HG03354 (cell line): ENCODE data around the gene KDM5A.

Experiments
- ATAC-seq: cut with Tn5 transposase; IDR thresholded peaks from one replicate; pipeline ENCODE4 v1.9.1; 2021; ENCODE audit warnings: mild to moderate bottlenecking; ENCODE audit not compliant: unreplicated experiment, poor library complexity, severe bottlenecking

Gene KDM5A

DNA sequence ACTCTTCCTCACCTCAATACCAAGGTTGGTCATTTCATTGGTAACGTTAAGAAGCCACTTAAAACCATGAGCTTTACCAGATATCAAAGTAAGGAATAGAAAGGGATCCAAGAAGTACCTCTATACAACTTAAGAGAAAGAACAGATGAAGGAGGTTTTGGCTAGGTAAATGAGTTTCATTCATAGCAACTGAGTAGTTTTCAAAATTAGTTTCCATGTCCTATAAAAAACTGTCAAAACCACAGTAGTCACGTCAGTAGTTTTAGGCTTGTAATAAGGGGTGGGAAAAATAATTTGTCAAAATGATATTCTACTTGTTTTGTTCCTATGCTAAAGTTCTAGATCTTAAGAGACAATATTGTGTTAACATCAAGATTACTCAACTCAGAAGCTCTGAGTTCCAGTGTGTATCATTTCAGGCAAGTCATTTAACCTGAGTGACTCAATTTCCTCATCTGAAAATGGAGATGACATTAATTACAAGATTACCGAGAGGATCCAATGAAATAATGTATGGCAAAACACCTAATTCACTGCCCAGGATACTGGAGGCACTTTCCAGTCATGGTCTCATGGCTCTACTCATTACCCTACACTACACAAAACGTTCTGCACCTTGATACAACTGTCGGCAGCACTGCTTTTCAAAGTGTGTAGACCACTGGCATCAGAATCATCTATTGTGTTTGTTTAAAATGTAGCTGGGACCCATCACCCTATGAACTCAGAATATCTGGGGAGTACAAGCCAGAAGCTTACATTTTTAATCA lies 102.4 kb downstream of the KDM5A start:
- ATAC-seq = no peak

DNA sequence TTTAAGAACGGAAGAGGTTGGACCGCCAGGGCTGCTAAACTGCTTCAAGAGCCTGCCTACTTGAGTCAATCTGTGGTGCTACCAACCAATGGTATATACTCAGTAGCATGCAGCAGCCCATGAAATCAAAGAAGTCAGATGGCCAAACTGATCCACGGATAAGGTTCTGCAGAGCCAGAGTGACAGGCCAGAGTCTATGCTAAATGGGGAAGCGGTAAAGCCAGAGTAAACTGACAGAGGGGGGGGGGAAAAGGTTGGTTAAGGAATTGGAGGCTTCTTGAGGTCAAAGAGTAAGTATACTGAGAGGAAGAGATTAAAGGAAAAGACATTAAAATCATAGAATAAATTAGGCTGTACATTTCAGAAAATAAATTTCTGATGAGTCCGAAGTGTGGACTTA lies 111.1 kb downstream of the KDM5A start:
- ATAC-seq = no peak

DNA sequence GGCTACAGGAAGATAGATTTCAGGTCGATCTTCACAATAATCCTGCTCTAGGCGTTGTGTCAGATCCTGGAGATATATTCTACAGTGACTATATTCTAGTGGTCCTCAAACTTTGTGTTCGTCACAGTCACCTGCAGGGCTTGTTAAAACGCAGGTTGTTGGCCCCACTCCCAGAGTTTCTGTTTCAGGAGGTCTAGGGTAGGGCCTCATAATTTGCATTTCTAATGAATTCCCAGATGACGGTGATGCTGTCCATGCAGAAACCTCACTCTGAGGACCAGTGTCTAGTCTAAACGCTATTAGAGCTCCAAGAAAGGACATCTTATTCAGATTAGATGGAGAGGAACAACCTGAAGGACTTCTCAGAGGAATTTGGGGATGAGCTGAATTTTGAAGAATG lies 113.3 kb downstream of the KDM5A start:
- ATAC-seq = no peak

DNA sequence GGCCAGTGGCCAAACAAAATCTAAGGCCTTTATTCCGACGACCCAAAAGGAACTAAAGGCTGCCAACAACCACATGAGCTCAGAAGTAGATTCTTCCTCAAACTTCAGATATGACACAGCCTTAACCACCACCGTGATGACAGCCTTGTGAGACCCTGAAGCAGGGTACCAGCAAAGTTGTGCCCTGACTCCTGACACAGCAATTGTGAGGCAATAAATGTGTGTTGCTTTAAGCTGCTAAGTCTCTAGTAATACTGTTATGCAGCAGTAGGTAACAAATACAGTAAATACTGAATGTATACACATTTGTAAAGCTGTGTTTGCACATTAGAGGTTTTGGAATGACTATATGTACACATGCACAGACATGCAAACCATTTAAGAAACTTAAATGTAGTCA lies 115.7 kb downstream of the KDM5A start:
- ATAC-seq = no peak

DNA sequence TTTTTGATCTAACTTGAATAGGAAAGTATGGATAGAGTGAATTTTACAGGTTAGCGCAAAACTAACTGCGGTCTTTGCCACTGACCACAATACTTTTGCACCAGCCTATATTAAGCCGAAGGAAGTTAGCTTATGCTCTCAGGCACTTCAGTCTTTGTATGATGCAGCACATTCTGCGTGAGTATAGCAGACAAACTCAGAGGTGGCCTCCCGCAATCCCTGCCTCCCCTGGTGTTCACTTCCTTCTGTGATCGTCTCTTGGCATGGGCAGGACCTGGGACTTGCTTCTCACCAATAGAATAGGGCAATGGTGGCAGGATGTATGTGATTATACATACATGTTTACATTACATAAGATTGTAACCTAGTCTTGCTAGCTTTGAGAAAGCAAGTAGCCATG lies 116.2 kb downstream of the KDM5A start:
- ATAC-seq = no peak

DNA sequence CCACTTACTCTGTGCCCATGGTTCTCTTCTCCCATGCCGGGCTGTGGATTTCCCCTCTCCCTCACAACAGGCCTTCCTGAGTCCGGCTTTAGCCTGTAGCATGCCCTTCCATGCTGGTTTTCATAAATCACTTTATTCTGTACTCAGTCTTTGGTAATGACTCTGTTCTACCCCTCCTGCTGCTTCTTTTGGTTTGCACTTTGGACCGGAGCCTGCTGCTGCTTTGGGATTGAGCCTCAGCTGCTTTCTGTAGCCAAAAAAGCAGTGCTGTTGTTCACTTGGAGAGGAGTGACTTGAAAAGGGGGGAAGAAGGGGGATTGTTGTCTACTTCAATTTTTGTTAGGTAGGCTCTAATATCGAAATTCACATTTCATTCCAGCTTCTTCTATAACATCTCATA lies 118.0 kb downstream of the KDM5A start:
- ATAC-seq = no peak

DNA sequence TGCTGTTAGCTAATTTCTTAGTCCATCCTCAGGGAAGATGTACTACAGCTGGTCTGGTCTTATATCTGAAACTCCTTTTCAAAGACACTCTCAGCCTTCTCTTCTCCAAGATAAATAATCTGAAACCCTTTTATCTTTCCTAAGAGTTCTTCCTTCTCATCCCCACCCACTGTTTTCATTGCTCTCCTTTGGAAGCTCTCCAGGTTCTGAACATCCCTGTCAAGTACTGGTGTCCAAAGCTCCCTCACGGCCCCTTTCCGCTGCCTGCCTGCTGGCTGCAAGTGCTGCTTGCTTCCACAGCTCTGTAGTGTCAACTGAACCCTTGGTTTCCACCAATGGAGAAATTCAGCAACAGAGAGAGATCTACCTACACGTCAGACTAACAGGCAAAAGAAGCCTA lies 119.9 kb downstream of the KDM5A start:
- no peak for ATAC-seq

DNA sequence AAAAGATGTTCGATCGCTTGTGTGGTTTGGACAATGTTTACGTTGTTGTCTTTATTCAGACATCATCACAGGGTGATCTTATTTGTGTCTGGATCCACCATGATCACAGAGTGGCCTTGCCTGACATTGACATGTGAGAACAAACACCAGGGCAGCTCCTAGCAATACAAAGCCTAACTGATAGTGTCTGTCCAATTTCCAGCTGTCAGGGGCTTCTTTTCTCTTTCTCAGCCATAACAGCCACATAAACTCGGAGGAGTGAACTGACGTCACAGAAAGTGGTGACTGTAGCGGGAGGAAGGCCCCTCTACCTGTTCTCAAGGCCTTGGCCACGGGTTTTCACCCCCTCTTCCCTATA lies 120.7 kb downstream of the KDM5A start:
- no peak for ATAC-seq

DNA sequence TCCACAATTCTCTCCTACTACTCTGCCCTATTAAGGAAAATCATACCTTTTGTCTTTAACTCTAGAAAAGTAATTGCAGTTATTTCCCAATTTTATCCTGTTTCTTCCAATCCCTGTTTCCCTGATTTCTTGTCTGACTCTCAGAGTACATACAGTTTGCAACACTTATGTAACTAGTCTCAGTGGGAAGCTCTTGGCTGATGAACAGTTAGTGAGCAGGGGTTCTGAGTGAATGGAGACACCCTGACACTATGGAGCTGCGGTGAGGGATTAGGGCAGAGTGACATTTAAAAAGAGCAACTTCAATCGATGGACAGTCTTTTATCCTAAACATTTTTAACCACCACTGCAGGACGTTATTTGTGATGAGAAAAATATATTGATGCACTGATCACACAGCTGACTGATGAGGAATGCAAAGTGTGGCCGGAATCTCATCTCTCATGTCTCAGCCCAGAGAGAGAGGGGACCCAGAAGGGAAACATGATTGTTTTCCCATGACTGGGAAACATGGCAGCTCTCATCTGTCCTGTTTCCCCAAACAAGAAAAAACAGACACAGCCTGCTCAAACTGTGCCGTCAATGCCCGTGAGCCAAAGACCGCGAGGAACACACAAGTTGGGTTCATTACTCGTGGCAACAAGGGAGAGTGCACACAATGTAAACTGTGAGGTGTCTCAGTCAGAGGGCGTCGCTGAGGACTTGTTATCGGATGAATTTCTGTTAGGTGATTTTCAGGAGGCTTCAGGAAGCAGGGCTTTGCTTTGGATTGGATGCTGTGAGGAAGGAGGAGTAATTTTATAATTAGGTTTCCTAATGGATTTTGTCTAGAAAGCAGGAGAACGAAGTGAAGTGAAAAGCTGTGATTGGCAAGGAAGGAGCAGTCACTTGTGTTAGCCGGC lies 121.3 kb downstream of the KDM5A start:
- ATAC-seq = no peak

DNA sequence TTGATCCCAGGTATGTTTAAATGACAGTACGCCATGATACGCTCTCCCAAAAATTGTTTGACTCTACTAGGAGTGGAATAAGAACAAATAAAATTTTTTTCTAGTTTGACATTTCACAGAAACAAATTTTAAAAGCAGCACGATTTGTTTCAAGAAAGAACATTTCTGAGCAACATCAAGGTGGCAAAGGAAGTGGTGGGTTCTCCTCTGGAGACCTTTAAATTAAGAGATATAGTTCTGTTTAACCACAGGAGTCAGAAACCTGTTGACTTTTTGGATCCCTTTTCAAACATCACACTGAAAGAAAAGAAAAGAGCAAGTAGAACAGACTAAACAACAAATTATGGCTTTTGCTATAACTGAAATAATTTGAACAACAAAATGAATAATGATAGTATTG lies 124.0 kb downstream of the KDM5A start:
- no peak for ATAC-seq

DNA sequence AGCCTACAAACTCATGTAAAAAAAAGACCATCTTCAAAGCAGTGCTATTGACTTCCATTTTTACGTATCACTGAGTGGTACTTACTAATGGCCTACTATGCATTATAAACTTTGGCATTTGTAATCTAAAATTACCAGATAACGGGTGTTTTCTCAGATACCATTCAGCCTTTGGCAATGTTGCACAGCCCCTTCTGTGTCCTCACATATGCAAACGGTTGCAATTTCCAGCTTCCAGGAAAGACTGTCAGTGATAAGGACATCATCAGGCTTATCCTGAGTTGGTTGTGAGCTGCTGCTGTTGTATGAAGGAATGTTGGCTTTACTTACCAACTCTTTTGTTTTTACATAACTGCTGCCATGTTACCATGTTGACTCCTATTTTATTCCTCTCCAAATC lies 124.9 kb downstream of the KDM5A start:
- ATAC-seq = no peak

DNA sequence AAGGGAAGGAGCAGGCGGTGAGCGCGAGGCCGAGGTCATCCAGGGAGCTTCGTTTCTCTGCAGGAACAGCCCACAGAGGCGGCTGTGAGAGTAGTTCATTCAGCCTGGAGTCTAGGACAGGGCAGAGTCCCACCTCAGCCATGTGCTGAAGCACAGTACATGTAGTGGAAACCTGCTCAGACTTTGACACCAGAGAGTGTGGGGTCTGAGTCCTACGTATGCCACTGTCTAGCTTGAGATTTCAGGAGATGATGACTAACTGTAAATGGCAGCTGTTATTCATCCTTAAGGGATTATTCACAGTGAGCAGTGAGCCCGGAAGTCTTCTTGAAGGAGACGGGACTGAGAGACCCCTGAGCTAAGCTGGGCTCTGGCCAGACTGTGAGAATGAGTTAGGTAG lies 125.5 kb downstream of the KDM5A start:
- ATAC-seq = no peak

DNA sequence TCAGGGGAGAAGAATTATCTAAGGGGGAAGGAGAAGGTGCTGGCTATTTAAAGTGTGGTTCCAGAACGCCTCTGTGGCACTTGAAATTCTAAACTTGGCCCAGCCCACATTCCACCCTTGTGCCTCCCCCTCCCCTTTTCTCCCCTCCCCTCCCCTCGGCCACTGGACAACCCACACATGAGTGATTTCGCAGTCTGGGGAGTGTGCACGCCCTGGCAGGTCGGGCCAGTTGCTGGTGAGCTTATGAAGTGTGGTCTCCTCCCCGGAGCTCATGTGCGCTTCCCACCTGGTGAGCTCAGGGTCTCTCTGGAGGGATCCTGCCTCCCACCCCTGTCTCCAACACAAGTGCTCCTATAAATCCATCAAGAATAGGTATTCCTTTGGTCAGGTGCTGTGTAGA lies 126.3 kb downstream of the KDM5A start, which contains the start of gene SLC6A13:
Gene SLC6A13, minus strand, starts transcription at position 20 of the 400 bp plus-strand sequence. CDS start 2,784 bp downstream, outside the sequence.
- no peak for ATAC-seq

DNA sequence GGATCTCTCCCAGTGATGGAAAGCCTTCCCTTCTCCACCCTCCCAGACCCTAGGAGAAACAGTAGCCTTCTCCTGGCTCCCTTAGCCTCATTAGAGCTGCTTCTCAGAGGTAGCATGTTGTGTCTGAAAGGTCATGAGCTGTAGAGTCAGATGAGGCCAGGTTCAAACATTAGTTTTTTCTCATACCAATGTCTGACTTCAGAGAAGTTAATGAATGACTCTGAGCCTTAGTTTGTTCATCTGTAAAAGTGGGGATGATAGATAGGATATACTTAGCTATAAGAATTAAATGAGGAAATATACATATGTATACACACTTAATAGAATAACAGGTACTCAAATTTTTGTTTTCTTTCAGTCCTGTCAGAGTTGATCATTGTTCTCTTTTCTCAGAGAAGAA lies 127.0 kb downstream of the KDM5A start:
- ATAC-seq = no peak

DNA sequence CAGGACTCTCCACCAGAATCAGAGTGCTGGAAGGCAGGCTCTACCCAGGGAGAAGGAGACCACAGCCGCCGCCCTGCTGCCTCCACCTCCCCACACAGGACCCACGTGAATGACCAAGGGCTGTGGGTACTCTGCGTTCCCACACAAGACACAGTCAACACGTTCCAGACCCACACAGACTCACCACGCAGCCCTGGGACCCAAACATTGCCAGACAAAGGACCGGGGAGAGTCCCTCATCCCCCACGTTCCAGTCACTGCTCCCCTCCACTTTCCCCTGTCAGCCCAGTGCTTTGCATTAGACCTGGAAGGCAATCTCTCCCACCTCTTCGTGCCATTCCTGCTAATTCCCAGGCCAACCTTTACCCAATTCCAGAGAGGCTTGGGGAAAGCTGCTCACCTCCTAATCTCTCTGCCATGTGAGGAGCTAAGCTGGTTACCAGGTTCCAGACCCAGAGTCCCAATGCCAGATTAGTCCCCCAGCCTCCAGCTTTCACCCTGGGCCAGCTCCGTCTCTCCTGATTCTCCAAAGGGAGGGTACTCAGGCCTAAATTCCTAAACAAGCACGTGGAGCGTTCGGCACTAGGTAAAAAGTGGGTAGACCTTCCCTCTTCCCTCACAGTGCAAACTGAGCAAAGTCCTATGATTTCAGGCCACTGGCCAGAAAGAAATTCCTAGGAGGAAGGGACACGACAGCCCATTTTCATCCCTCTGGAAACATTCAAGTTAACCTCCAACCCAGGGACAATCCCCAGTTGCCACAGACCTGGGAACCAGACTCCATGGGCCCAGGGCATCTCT lies 131.4 kb downstream of the KDM5A start:
- no peak for ATAC-seq

DNA sequence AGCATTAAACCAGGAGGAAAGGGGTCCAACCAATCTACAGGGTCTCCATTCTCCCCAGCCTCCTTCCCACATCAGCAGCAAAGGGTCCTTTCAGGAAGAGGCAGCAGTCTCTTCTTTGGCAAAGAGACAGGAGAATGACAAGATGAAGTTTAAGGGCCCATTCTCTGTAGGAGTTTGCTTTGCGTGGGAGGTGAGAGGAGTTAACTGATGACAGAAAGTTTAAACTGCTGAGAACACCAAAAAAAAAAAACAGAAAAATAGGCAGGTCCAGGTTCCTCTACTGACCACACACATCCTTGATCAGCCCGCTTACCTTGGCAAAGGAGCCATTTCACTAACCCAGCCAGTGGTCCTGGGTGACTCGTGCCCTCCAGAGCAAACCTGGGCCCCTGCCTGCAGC lies 132.2 kb downstream of the KDM5A start:
- ATAC-seq = no peak

DNA sequence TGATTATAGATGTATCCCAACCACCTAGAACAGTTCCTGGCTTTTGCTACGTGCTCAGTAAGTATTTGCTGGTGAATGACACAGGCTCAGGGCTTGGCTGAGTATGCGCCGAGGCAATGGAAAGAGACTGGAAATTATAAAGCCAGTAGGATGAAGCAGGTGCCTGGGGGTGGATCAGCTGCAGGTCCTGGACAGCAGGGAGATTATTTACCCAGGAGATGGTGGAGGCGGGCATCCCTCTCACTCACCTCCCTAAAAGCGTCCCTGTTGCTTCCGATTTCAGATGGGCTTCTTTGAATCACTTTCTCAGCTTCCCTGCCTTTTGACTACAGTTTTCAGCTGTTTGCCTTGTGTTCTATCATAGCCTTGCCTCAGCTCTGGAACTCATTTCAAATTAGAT lies 132.9 kb downstream of the KDM5A start:
- no peak for ATAC-seq

DNA sequence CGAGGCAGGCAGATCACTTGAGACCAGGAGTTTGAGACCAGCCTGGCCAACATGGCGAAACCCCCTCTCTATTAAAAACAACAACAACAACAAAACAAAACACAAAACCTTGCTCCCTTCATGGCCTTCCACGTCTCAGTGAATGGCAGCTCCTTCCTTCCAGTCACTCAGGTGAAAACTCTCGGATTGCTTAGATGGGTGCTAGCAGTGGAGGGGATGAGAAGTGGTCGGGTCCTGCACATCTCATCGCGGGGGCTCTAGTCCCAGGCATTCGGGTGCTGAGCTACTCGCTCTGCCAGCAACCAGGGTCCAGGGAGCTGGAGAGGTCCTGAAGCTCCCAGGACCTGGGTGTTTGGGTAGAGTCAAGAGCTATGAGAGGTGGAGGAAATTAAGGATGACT lies 134.2 kb downstream of the KDM5A start:
- no peak for ATAC-seq

DNA sequence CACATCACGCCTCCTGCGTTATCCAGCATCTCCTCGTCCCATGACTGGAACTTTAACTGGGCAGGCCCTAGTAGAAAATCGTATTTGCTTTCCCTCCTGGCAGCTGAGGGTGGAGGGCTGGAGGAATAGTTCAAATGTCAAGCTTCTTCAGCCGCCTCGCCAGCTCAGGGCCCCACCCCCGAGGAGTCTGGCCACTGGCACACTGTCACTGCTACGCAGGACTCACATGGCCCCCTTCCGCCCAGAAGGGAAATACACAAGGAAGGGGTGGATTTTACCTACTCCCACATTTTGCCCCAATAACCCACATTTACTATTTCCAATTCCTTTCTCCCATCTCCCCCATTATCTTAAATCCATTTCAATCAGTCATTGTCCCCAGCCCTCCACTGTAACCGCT lies 135.1 kb downstream of the KDM5A start:
- no peak for ATAC-seq

DNA sequence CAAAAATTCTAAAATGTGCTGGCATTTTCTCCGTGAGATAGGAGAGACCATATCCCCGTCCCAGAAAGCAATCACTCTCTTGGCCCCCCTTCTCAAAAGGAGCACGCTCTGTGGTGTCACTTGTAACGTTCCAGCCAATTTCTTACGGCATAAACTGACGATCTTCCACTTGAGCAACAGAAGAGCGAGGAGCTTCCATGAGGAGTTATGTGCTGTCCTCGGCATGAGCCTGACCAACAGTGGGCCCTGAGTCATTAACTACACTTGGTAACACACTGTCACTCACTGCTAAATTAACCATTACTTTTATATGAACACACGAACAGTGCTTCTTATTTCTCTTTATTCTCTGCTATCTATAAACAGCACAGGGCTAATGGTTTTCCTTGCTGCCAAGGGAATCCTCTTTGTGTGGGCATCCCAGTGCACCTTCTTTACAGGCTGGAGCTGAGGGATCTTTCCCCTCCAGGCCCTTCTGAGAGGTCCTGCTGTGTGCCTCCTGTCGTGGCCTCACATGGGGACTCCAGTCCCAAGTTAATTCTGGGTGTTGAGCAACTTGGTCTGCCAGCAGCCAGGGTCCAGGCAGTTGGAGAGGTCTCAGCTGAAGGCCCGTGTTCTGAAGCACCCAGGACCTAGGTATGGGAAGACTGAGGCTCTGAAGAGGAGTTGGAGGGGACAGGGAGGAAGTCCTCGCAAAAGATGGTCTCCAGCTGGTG lies 135.8 kb downstream of the KDM5A start:
- ATAC-seq = no peak
